Heart left ventricle (tissue), 13 donors: ENCODE results near the gene ROBO1.

Experiments
- POLR2A ChIP-seq, 2 donors: fragments of 450-650 bp; IDR thresholded peaks; one replicate each; pipeline ENCODE4 v1.6.1; 2017; ENCODE audit warnings: antibody characterized with exemption in 2 of 2, mild to moderate bottlenecking in 2 of 2, moderate library complexity in 2 of 2
- TF ChIP-seq, protein P1 (sequence below), 12 donors: fragments of 200-600 bp; sonication (generic) in 4 of 12; IDR thresholded peaks; one replicate each; pipeline versions ENCODE4 v1.5.0 to v1.8.0; 2018 to 2022; ENCODE audit warnings: antibody characterized with exemption in 12 of 12, mild to moderate bottlenecking in 5 of 12
- donor health status: ischemic (EF 13 %, LVEDD 7.1; RV severe dilation, severe dysfunction).
- donor health status: DM: no; HTN: yes; CAD: no.
- donor health status: DM: no; HTN: no; CAD: no.
- donor health status: ischemic (EF 25% LVEDD 6.9; RV normal size, moderate dysfunction).
- donor health status: ischemic (EF 25% LVEDD 5.7; RV mildly dilated, moderate dysfunction).
- donor health status: ischemic (EF 35%, LVEDD 5.7; RV mildly dilated, moderate dysfunction).
- donor health status: nonischemic (EF 11% LVEDD 7.7; RV severe dilation, severe dysfunction).
- donor health status: DM: yes; HTN: yes; CAD: no.
- donor health status: PGD.
- donor health status: ischemic (EF 29% LVEDD 5.4; RV normal size, mild dysfunction).
- donor health status: nonischemic (EF 23%, LVEDD 6.1; RV moderate dilation, normal function).

DNA sequence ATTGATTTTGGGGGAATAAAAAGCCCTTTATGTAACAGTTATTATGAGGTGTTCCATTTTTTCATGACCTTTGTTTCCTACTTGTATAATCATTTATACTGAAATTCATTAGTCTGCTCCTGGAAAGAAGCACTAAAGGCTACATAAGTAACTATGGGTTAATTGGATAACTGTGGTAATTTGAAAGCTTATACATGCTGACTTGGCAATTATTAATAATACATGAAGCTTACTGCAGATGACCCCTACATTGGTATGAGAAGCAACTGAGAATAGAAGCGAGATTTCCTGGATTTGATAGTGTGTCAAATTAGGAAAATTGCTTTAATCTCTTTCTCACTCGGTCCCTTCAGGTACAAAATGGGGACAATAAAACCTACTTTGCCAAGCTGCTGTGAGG is 658.0 kb downstream of the ROBO1 start:
- TF ChIP-seq, protein P1, sequence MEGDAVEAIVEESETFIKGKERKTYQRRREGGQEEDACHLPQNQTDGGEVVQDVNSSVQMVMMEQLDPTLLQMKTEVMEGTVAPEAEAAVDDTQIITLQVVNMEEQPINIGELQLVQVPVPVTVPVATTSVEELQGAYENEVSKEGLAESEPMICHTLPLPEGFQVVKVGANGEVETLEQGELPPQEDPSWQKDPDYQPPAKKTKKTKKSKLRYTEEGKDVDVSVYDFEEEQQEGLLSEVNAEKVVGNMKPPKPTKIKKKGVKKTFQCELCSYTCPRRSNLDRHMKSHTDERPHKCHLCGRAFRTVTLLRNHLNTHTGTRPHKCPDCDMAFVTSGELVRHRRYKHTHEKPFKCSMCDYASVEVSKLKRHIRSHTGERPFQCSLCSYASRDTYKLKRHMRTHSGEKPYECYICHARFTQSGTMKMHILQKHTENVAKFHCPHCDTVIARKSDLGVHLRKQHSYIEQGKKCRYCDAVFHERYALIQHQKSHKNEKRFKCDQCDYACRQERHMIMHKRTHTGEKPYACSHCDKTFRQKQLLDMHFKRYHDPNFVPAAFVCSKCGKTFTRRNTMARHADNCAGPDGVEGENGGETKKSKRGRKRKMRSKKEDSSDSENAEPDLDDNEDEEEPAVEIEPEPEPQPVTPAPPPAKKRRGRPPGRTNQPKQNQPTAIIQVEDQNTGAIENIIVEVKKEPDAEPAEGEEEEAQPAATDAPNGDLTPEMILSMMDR (IDR thresholded peaks at IDR 0.05) = no peak
- TF ChIP-seq POLR2A (IDR thresholded peaks at IDR 0.05) = no peak
